Omental fat pad (tissue), 4 donors: ENCODE measurements around the gene BGN. TPM values are rescaled to one million over a fixed set of nuclear protein-coding genes. Genes with fewer than 3 reads are reported as not detected.
A peak's percentile ranks its signal among the peaks of the same experiment; 100 is the strongest.

Experiments used
- ATAC-seq: fragments of 150-250 bp; one replicate; pipeline ENCODE4 v1.9.1; 2016; ENCODE audit warnings: mild to moderate bottlenecking, moderate library complexity; ENCODE audit not compliant: low FRiP score
- DNase-seq: peaks from one replicate; pipeline ENCODE4 v3.0.0-alpha.2; 2019; ENCODE audit warnings: low spot score
- total RNA-seq, 4 donors: library from RNA; depleted of rRNA; stranded (reverse); fragments of >200 nt; gene quantifications; one replicate each; pipeline ENCODE4 v1.1.0, GENCODE V29; 2016
- TF ChIP-seq, protein P1 (sequence below), 3 donors: fragments of 450-650 bp; IDR thresholded peaks; one replicate each; pipeline ENCODE4 v1.5.1; 2016 to 2017; ENCODE audit warnings: antibody characterized with exemption in 3 of 3, mild to moderate bottlenecking in 3 of 3, moderate library complexity in 2 of 3

BGN gene
- total RNA-seq, 4 donors from 2014 or later: 14.9 to 40.2 (median 18.6) TPM

DNA sequence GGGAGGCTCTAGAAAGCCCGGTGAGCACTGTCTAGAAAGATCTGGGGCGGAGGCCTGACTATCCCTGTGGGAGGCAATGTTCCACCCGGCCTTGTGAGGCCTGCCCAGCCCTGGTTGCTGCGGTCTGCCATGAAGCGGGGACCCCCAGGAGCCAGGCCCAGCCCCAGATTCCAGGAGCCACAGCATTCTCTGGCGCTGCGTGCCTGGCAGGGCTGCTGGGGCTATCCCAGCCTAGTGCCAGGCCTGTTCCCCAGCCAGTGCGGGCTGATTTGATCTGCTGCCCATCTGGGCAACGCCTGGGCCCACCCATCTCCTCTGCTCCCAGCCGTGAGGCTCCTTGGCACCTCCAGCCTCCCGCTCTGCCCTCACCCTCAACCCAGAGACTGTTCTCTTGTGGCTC, 42.3 kb downstream of the BGN start:
- no peak for DNase-seq
- TF ChIP-seq, protein P1, sequence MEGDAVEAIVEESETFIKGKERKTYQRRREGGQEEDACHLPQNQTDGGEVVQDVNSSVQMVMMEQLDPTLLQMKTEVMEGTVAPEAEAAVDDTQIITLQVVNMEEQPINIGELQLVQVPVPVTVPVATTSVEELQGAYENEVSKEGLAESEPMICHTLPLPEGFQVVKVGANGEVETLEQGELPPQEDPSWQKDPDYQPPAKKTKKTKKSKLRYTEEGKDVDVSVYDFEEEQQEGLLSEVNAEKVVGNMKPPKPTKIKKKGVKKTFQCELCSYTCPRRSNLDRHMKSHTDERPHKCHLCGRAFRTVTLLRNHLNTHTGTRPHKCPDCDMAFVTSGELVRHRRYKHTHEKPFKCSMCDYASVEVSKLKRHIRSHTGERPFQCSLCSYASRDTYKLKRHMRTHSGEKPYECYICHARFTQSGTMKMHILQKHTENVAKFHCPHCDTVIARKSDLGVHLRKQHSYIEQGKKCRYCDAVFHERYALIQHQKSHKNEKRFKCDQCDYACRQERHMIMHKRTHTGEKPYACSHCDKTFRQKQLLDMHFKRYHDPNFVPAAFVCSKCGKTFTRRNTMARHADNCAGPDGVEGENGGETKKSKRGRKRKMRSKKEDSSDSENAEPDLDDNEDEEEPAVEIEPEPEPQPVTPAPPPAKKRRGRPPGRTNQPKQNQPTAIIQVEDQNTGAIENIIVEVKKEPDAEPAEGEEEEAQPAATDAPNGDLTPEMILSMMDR (IDR thresholded peaks at IDR 0.05): no peak
- no peak for ATAC-seq

DNA sequence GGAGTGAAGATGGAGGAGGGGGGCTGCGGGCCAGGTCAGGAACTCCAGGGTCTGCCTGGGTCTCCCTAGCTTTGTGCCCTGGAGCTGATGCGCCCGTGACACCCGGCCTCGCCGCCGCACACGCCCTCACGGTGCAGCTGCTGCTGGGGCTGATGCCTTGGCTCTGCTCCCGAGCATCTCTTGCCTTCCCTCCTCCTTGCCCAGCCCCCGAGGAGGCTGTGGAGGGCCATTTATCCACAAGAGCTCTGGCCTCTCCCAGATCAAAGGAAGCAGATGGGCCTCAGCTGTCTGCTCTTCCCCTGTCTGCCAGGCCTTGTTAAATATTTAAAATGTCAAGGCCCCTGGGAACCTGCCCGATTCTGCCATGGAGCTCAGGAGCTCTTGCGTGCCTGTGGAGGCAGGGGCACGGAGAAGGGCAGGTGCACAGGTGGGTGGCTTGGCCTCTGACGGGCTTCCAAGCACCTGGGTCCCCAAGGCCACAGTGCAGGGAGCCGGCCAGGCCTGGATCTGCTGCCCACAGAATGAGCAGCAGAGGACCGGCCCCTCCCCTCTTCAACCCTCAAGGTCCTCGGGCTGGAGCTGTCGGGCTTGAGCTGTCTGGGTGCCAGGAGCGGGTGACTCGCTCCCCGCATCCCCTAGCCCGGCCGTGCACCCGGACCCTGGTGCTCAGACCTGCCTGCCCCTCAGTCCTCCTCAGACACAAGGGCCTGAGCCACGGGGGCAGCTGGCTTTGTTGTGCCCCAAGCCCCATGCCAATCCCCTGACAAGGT, 42.9 kb downstream of the BGN start:
- peak; percentile 13 for ATAC-seq
- no peak for DNase-seq
- TF ChIP-seq, protein P1 (IDR thresholded peaks at IDR 0.05): no peak

DNA sequence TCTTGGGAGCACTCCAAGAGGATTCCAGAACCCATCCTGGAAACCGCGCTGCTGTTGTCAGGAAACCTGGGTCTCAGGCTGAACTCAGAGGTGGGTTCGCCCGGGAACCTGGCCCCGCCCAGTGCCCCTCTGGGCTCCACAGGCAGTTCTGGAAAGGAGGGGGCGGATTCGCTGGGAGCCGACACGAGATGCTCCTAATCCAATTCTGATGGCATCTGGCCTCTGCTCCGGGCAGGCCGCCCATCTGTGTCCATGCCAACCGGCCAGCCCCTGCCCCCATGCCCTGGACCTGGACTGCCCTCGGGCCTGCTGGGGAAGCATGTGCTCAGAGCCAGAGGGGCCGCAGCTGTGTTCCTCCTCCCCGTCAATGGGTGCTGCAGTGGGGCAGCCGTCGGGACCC, 43.6 kb downstream of the BGN start:
- no peak for ATAC-seq
- TF ChIP-seq, protein P1 (IDR thresholded peaks at IDR 0.05): no peak
- no peak for DNase-seq

DNA sequence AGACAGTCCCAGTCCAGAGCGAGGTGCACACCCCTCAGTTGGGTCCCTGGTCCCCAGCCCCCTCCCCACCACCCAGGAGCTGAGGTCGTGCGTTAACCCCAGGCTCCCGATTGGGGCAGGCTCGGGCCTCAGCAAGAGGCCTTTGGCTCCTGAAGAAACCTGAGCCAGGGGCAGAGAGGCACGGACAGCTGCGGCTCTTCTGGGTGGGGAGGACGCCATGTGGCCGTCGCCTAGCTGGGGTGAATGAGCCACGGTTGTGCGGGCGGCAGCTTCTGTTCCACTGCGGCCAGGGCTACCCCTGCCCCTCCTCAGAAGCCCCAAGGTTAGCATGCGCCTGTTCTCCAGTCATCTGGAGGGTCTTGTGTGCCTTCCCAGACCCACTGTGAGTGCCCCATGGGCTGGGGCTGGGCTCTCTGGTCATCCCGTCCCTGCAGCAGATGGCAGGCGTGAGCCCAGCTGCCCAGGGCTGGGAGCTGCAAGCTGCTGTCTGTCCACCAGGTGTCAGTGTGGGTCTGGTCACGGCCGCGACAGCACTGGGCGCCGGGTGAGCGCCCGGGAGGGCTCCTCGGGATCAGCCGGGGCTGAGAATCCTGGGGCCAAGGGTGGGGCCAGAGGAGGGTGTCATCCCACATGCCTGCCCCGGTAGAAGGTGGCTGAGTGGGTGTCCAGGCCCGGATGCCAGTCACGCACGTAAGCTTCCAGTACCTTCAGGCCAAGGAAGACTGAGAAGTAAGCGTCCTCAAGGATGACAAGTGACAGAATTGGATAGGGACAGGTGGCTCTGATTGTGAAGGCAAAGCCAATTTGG, 44.6 kb downstream of the BGN start:
- TF ChIP-seq, protein P1 (IDR thresholded peaks at IDR 0.05): peak in 1 of 3 donors; percentile 31
- ATAC-seq (peak; percentile 29), DNase-seq (peak; percentile 28)

DNA sequence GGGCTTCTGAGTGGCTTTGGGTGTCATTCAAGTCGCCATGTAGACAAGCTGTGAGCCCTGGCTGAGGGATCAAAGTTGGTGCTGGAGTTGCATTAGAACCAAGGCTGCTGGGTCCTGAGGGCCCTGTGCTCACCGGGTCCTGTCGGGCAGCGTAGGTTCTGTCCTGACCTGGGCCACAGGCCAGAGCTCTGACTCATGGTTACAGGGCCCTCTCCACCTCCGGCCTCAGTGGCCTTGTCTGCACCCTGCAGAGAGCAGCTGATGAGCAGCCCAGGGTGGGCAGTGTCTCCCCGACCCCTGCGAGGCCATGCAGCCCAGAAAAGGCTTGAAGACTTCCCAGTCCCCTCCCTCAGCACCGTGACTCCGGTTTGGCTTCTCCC, 45.2 kb downstream of the BGN start:
- no peak for DNase-seq
- no peak for ATAC-seq
- TF ChIP-seq, protein P1 (IDR thresholded peaks at IDR 0.05): no peak

DNA sequence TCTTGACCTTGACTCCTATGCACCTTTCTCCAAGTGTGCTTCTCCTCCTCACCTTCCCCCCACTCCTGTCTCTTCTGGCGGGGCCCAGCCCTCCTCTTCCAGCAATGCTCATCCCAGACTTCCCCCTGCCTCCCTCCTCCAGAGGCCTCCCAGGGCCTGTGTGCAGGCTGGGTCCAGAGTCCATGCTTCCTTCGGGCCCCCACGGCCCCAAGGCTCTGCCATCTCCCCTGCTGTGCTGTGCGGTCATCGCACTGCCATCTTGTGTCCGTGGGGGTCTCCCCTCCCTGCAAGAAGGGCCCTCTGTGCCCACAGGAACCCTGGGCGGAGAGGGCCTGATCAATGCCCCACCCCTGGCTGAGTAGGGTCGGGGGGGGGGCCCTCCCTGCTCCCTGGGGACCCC, 49.9 kb downstream of the BGN start:
- TF ChIP-seq, protein P1 (IDR thresholded peaks at IDR 0.05): no peak
- ATAC-seq (no peak), DNase-seq (no peak)
